ENCODE data around the gene FCN2. TPM values are rescaled to one million over a fixed set of nuclear protein-coding genes. Genes with fewer than 3 reads are reported as not detected.
A peak's percentile ranks its signal among the peaks of the same experiment; 100 is the strongest.

FCN2 gene
- total RNA-seq, 1 donor: not detected

DNA sequence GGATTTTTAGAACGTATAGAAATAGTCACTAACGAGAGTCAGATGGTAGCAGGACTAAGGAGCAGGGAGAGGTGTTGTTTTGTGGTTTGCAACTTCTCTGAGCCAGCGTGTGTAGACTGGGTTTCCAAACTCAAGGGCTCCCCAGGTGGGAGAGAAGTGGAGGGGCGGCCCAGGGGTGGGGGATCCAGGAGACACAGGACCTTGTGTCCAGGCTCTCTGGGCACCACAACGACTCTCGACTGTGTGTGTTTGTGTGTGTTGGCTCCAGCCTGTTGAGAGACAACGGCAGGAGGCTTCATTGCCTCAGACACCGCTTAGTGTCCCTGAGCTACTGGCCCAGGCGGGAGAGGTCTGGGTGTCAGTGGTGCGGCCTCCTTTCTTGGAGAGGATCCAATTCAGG lies 38.0 kb downstream of the FCN2 start:
- Histone ChIP-seq H3K27me3 (ENCODE audit: insufficient read depth, low read length) (no peaks in the 10 kb centered on the region), H4K20me1 (ENCODE audit: insufficient read depth, low read length) (no peaks in the 10 kb centered on the region), H3K27ac (ENCODE audit: low read depth, low read length) (no peak overlapping the region), H3K4me3 (ENCODE audit: insufficient read depth, low read length) (no peak overlapping the region), H2AFZ (ENCODE audit: low read length) (no peak overlapping the region), H3K36me3 (ENCODE audit: insufficient read depth, low read length) (no peaks in the 10 kb centered on the region), H3K79me2 (ENCODE audit: insufficient read depth, low read length) (no peaks in the 10 kb centered on the region), H3K4me2 (ENCODE audit: insufficient read depth, low read length) (no peak overlapping the region), H3K9me3 (ENCODE audit: low read depth, low read length) (no peaks in the 10 kb centered on the region), H3K4me1 (ENCODE audit: insufficient read depth, low read length) (no peaks in the 10 kb centered on the region)
- no peak for DNase-seq (ENCODE audit: insufficient read length, low spot score, missing footprints)
- TF ChIP-seq, protein P1, sequence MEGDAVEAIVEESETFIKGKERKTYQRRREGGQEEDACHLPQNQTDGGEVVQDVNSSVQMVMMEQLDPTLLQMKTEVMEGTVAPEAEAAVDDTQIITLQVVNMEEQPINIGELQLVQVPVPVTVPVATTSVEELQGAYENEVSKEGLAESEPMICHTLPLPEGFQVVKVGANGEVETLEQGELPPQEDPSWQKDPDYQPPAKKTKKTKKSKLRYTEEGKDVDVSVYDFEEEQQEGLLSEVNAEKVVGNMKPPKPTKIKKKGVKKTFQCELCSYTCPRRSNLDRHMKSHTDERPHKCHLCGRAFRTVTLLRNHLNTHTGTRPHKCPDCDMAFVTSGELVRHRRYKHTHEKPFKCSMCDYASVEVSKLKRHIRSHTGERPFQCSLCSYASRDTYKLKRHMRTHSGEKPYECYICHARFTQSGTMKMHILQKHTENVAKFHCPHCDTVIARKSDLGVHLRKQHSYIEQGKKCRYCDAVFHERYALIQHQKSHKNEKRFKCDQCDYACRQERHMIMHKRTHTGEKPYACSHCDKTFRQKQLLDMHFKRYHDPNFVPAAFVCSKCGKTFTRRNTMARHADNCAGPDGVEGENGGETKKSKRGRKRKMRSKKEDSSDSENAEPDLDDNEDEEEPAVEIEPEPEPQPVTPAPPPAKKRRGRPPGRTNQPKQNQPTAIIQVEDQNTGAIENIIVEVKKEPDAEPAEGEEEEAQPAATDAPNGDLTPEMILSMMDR (IDR thresholded peaks at IDR 0.05; ENCODE audit: extremely low read depth, low read depth, low read length): no peak

- Histone ChIP-seq H3K79me2 (ENCODE audit: insufficient read depth, low read length) (no peaks in the 10 kb centered on the region), H2AFZ (ENCODE audit: low read length) (no peak overlapping the region), H3K27ac (ENCODE audit: low read depth, low read length) (no peak overlapping the region), H3K9me3 (ENCODE audit: low read depth, low read length) (no peaks in the 10 kb centered on the region), H3K4me1 (ENCODE audit: insufficient read depth, low read length) (no peaks in the 10 kb centered on the region), H3K4me2 (ENCODE audit: insufficient read depth, low read length) (no peak overlapping the region), H3K36me3 (ENCODE audit: insufficient read depth, low read length) (no peaks in the 10 kb centered on the region), H4K20me1 (ENCODE audit: insufficient read depth, low read length) (no peaks in the 10 kb centered on the region), H3K4me3 (ENCODE audit: insufficient read depth, low read length) (no peak overlapping the region), H3K27me3 (ENCODE audit: insufficient read depth, low read length) (no peaks in the 10 kb centered on the region)
- no peak for DNase-seq (ENCODE audit: insufficient read length, low spot score, missing footprints)
- TF ChIP-seq, protein P1 (IDR thresholded peaks at IDR 0.05; ENCODE audit: extremely low read depth, low read depth, low read length): no peak
Measured at GRCh38 chr9:134919303-134919702, 38.7 kb downstream of the FCN2 start.

GRCh38 chr9:134922066-134922931 lies 41.7 kb downstream of the FCN2 start:
- Histone ChIP-seq H3K36me3 (ENCODE audit: insufficient read depth, low read length) (no peaks in the 10 kb centered on the region), H3K27ac (ENCODE audit: low read depth, low read length) (no peak overlapping the region), H3K9me3 (ENCODE audit: low read depth, low read length) (no peaks in the 10 kb centered on the region), H3K79me2 (ENCODE audit: insufficient read depth, low read length) (no peaks in the 10 kb centered on the region), H3K4me3 (ENCODE audit: insufficient read depth, low read length) (no peak overlapping the region), H2AFZ (ENCODE audit: low read length) (no peak overlapping the region), H4K20me1 (ENCODE audit: insufficient read depth, low read length) (no peaks in the 10 kb centered on the region), H3K27me3 (ENCODE audit: insufficient read depth, low read length) (no peaks in the 10 kb centered on the region), H3K4me1 (ENCODE audit: insufficient read depth, low read length) (no peaks in the 10 kb centered on the region), H3K4me2 (ENCODE audit: insufficient read depth, low read length) (no peak overlapping the region)
- TF ChIP-seq, protein P1 (IDR thresholded peaks at IDR 0.05; ENCODE audit: extremely low read depth, low read depth, low read length): no peak
- peak; percentile 42 for DNase-seq (ENCODE audit: insufficient read length, low spot score, missing footprints)

GRCh38 chr9:134922932-134923240 lies 42.3 kb downstream of the FCN2 start:
- Histone ChIP-seq H3K4me2 (ENCODE audit: insufficient read depth, low read length) (no peak overlapping the region), H3K9me3 (ENCODE audit: low read depth, low read length) (no peaks in the 10 kb centered on the region), H3K4me1 (ENCODE audit: insufficient read depth, low read length) (no peaks in the 10 kb centered on the region), H3K4me3 (ENCODE audit: insufficient read depth, low read length) (no peak overlapping the region), H3K27me3 (ENCODE audit: insufficient read depth, low read length) (no peaks in the 10 kb centered on the region), H2AFZ (ENCODE audit: low read length) (no peak overlapping the region), H3K79me2 (ENCODE audit: insufficient read depth, low read length) (no peaks in the 10 kb centered on the region), H3K27ac (ENCODE audit: low read depth, low read length) (no peak overlapping the region), H4K20me1 (ENCODE audit: insufficient read depth, low read length) (no peaks in the 10 kb centered on the region), H3K36me3 (ENCODE audit: insufficient read depth, low read length) (no peaks in the 10 kb centered on the region)
- TF ChIP-seq, protein P1 (IDR thresholded peaks at IDR 0.05; ENCODE audit: extremely low read depth, low read depth, low read length): no peak
- peak; percentile 54 for DNase-seq (ENCODE audit: insufficient read length, low spot score, missing footprints)

Measured in osteoblast (primary cell).